Measurements from ENCODE around the gene DSCAML1. TPM values are rescaled to one million over a fixed set of nuclear protein-coding genes. Genes with fewer than 3 reads are reported as not detected.

Gene DSCAML1
- total and polyA plus RNA-seq, 5 donors from 2014 or later = 0.08 to 1.6 (median 0.30) TPM; not detected in 1

DNA sequence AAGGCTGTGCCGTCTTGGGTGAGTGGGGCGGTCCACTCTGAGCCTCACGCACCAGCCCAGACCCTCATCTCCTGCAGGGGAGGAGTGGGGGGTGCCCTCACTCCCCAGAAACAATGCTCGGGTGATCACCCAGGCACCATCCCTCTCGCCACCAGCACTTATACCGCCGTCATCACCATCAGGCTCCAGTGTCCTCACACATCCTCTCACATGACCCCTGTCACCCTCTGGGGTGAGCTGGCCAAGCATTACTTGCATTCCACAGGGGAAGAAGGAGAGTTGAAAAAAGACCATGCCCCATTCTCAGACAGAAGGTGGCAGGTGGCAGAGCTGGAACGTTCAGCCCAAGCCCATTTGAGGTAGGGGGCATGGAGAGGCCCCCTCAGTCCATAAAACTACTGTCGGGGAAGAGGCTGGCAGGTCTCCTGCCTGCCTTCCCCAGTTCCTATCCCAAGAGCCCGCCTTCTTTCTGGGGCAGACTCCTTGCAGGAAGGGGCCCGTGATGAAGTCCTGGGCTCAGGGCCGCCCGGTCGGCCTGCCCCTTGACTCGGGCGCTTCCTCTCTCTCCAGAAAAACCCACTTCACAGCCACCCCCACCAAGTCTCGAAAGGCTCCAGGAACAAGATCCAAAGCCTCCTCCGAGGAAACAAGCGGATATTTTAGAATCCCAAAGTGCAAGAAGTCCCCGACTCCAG is 153.3 kb downstream of the DSCAML1 start:
- H3K4me1 Mint-ChIP-seq = no peaks in the 10 kb centered on the region
- no peaks in the 10 kb centered on the region for H3K27me3 Mint-ChIP-seq

DNA sequence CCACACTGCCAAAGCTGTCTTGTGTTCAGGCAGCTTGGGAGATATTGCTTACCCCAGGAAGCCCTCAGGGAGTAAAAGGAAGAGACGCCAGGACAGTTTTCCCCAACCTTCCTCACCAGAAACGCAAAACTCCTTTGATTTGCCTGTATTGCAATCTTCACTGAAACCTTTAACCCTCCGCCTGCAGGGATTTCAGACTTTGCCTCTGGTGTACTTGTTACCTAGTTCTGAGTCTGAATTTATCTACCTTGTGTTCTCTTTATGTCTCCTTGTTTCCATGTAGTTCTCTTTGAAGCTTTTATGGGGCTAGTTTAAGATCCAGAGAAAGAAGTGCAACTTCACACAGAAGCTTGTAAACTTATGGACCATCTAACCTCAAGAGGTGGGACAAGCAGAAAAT is 154.2 kb downstream of the DSCAML1 start:
- peak overlapping the region in 1 of 3 donors; percentile 21 for H3K27ac Mint-ChIP-seq
- peaks cover 0 to 3% (median 0%) of the 10 kb centered on the region in 7 donors for H3K9me3 Mint-ChIP-seq
- no peak overlapping the region for H3K27ac ChIP-seq (ENCODE audit: insufficient read depth, low read length, poor library complexity, severe bottlenecking)
- no peaks in the 10 kb centered on the region for H3K4me1 ChIP-seq (ENCODE audit: control insufficient read depth, insufficient read depth, low read length, poor library complexity, severe bottlenecking)
- H3K36me3 Mint-ChIP-seq = no peaks in the 10 kb centered on the region
- no peak overlapping the region for H3K4me3 Mint-ChIP-seq
- ATAC-seq (ENCODE audit: low read depth in 2 of 2) (no peak), DNase-seq (no peak)
- no peak overlapping the region for H3K4me3 ChIP-seq (ENCODE audit: low read depth, low read length)
- no peaks in the 10 kb centered on the region for H3K36me3 ChIP-seq (ENCODE audit: control insufficient read depth, insufficient read depth, low read length)
- no peaks in the 10 kb centered on the region for H3K9me3 ChIP-seq (ENCODE audit: control insufficient read depth in 2 of 2, low read length in 2 of 2)
- no peaks in the 10 kb centered on the region for H3K27me3 Mint-ChIP-seq
- H3K4me1 Mint-ChIP-seq = no peaks in the 10 kb centered on the region
- no peaks in the 10 kb centered on the region for H3K27me3 ChIP-seq (ENCODE audit: control insufficient read depth, insufficient read depth, low read length)

More for the DNA sequence above, 153.3 kb downstream of the DSCAML1 start:
- Histone ChIP-seq H3K4me1 (ENCODE audit: control insufficient read depth, insufficient read depth, low read length, poor library complexity, severe bottlenecking) (no peaks in the 10 kb centered on the region), H3K36me3 (ENCODE audit: control insufficient read depth, insufficient read depth, low read length) (no peaks in the 10 kb centered on the region), H3K27ac (ENCODE audit: insufficient read depth, low read length, poor library complexity, severe bottlenecking) (no peak overlapping the region), H3K27me3 (ENCODE audit: control insufficient read depth, insufficient read depth, low read length) (no peaks in the 10 kb centered on the region), H3K4me3 (ENCODE audit: low read depth, low read length) (no peak overlapping the region), H3K9me3 (ENCODE audit: control insufficient read depth in 2 of 2, low read length in 2 of 2) (no peaks in the 10 kb centered on the region)
- peaks cover 0 to 3% (median 0%) of the 10 kb centered on the region in 7 donors for H3K9me3 Mint-ChIP-seq
- H3K36me3 Mint-ChIP-seq = no peaks in the 10 kb centered on the region
- DNase-seq (no peak), ATAC-seq (ENCODE audit: low read depth in 2 of 2) (no peak)
- H3K4me3 Mint-ChIP-seq = no peak overlapping the region
- H3K27ac Mint-ChIP-seq = peak overlapping the region in 1 of 3 donors; percentile 21

DNA sequence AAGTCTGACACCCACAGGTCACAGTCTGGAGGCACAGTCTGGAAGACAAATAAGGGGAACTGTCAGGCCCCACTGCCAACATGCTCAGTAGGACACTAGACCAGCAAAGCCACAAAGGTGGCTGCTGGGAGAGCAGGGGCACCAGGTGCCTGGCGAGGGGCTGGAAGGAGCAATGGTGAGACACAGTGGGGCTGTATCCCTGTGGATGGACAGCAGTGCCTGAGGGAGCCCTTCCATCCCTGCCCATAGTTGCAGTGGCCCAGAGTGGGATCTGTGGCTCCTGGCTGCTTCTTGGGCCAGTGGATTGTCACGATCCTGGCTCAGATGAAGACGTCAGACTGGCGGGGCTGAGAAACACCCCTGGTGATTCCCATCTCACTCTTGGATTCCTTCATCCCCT is 154.6 kb downstream of the DSCAML1 start:
- H3K9me3 ChIP-seq (ENCODE audit: control insufficient read depth in 2 of 2, low read length in 2 of 2) = no peaks in the 10 kb centered on the region
- H3K36me3 Mint-ChIP-seq = no peaks in the 10 kb centered on the region
- DNase-seq (no peak), ATAC-seq (ENCODE audit: low read depth in 2 of 2) (no peak)
- H3K27me3 ChIP-seq (ENCODE audit: control insufficient read depth, insufficient read depth, low read length) = no peaks in the 10 kb centered on the region
- peak overlapping the region in 1 of 3 donors; percentile 21 for H3K27ac Mint-ChIP-seq
- H3K4me1 ChIP-seq (ENCODE audit: control insufficient read depth, insufficient read depth, low read length, poor library complexity, severe bottlenecking) = no peaks in the 10 kb centered on the region
- H3K4me3 ChIP-seq (ENCODE audit: low read depth, low read length) = no peak overlapping the region
- no peak overlapping the region for H3K27ac ChIP-seq (ENCODE audit: insufficient read depth, low read length, poor library complexity, severe bottlenecking)
- no peaks in the 10 kb centered on the region for H3K36me3 ChIP-seq (ENCODE audit: control insufficient read depth, insufficient read depth, low read length)
- no peak overlapping the region for H3K4me3 Mint-ChIP-seq
- H3K27me3 Mint-ChIP-seq = peaks cover 4% of the 10 kb centered on the region
- H3K9me3 Mint-ChIP-seq = peaks cover 0 to 3% (median 0%) of the 10 kb centered on the region in 7 donors
- no peaks in the 10 kb centered on the region for H3K4me1 Mint-ChIP-seq

DNA sequence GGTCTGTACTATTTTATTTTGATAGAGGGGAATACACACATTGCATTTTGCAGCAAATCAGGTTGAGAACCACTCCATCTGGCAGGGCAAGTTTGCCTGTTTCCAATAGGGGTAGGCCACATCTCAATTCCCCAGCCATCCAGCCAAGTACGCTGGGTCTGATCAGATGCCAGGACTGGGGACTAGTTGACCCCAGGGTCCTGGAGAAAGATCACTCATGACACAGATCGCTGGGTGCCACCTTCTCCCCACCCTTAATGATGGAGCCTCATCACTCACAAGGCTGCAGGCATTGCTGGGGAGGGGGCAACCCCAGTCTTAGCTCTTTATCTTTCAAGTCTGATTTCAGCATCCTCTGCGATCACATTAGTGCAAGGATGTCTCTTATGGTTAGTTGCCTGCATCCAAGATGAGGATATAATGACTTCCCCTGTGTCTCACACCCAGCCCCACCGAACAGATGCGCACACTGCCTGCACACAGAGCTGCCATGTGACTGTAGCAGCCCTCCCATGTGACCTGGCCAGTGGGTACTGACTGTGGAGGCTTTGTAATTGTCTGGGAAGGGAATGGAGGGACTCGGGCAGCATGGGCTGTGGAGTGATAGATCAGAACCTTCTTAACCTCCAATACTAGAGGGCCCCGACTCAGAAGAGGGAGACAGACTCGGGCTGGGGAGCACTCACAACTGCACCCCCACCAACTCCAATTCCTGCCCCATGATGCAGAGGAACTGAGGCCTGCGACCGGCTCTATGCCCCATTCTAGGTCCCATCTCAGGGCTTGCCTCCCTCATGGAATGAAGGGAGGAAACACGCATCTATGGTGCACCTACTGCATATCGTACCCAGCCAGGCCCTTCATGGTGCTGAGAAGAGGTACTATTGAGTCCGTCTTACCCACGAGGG is 155.8 kb downstream of the DSCAML1 start:
- H3K27me3 ChIP-seq (ENCODE audit: control insufficient read depth, insufficient read depth, low read length) = no peaks in the 10 kb centered on the region
- Mint-ChIP-seq H3K9me3 (peaks cover 0 to 4% (median 0%) of the 10 kb centered on the region in 7 donors), H3K27me3 (peaks cover 5% of the 10 kb centered on the region), H3K36me3 (no peaks in the 10 kb centered on the region), H3K4me1 (no peaks in the 10 kb centered on the region), H3K4me3 (no peak overlapping the region), H3K27ac (no peak overlapping the region)
- no peaks in the 10 kb centered on the region for H3K9me3 ChIP-seq (ENCODE audit: control insufficient read depth in 2 of 2, low read length in 2 of 2)
- ATAC-seq (ENCODE audit: low read depth in 2 of 2) (no peak), DNase-seq (no peak)
- no peaks in the 10 kb centered on the region for H3K4me1 ChIP-seq (ENCODE audit: control insufficient read depth, insufficient read depth, low read length, poor library complexity, severe bottlenecking)
- H3K36me3 ChIP-seq (ENCODE audit: control insufficient read depth, insufficient read depth, low read length) = no peaks in the 10 kb centered on the region
- no peak overlapping the region for H3K27ac ChIP-seq (ENCODE audit: insufficient read depth, low read length, poor library complexity, severe bottlenecking)
- no peak overlapping the region for H3K4me3 ChIP-seq (ENCODE audit: low read depth, low read length)

DNA sequence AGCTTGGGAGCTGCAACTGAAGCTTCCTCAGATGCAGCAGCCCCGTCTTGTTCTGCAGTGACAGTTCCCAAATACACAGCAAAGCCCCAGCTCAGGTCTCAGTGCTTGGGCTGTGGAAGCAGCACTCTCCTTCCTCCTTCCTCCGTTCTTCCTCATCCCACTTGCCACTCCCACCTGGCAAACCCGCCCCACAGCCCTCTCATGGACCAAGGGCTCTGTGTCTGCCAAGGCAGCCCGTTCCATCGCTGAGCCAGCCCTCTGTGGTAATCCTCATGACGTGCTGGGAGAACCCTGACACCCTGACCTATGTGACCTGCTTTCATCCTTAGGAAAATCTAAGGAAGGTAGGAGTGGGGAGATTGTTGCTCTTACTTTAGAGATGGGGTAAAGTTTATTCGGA is 157.0 kb downstream of the DSCAML1 start:
- Histone ChIP-seq H3K9me3 (ENCODE audit: control insufficient read depth in 2 of 2, low read length in 2 of 2) (no peaks in the 10 kb centered on the region), H3K36me3 (ENCODE audit: control insufficient read depth, insufficient read depth, low read length) (no peaks in the 10 kb centered on the region), H3K27me3 (ENCODE audit: control insufficient read depth, insufficient read depth, low read length) (no peaks in the 10 kb centered on the region), H3K27ac (ENCODE audit: insufficient read depth, low read length, poor library complexity, severe bottlenecking) (no peak overlapping the region), H3K4me3 (ENCODE audit: low read depth, low read length) (no peak overlapping the region), H3K4me1 (ENCODE audit: control insufficient read depth, insufficient read depth, low read length, poor library complexity, severe bottlenecking) (no peaks in the 10 kb centered on the region)
- Mint-ChIP-seq H3K4me1 (peaks cover 0 to 3% (median 0%) of the 10 kb centered on the region in 4 donors), H3K36me3 (no peaks in the 10 kb centered on the region), H3K4me3 (no peak overlapping the region), H3K9me3 (peaks cover 0 to 4% (median 0%) of the 10 kb centered on the region in 7 donors), H3K27ac (no peak overlapping the region), H3K27me3 (peaks cover 5% of the 10 kb centered on the region)
- DNase-seq (no peak), ATAC-seq (ENCODE audit: low read depth in 2 of 2) (no peak)

DNA sequence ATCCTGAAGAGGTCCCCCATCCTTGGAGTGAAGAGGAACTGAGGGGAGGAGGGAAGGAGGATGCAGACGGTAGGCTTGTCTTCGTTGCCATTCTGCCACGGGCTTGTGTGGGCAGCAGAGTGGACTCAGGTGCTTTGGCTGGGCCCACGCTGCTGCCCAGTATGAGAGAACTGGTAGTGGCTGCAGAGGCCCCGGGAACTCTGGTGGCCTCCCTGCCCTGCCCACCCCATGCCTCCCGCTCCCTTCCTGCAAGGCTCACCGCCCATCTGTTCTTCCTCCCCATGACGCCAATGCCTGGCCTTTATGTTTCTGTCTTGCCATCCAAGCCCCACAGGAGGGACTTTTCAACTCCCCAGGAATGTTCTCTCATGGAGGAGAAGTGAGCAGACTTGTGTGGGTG is 157.4 kb downstream of the DSCAML1 start:
- Histone ChIP-seq H3K36me3 (ENCODE audit: control insufficient read depth, insufficient read depth, low read length) (no peaks in the 10 kb centered on the region), H3K27ac (ENCODE audit: insufficient read depth, low read length, poor library complexity, severe bottlenecking) (no peak overlapping the region), H3K9me3 (ENCODE audit: control insufficient read depth in 2 of 2, low read length in 2 of 2) (no peaks in the 10 kb centered on the region), H3K4me1 (ENCODE audit: control insufficient read depth, insufficient read depth, low read length, poor library complexity, severe bottlenecking) (no peaks in the 10 kb centered on the region), H3K27me3 (ENCODE audit: control insufficient read depth, insufficient read depth, low read length) (no peaks in the 10 kb centered on the region), H3K4me3 (ENCODE audit: low read depth, low read length) (no peak overlapping the region)
- H3K4me1 Mint-ChIP-seq = peaks cover 0 to 3% (median 0%) of the 10 kb centered on the region in 4 donors
- peaks cover 5% of the 10 kb centered on the region for H3K27me3 Mint-ChIP-seq
- ATAC-seq (ENCODE audit: low read depth in 2 of 2) (no peak), DNase-seq (no peak)
- H3K4me3 Mint-ChIP-seq = no peak overlapping the region
- H3K27ac Mint-ChIP-seq = no peak overlapping the region
- peaks cover 0 to 4% (median 0%) of the 10 kb centered on the region in 7 donors for H3K9me3 Mint-ChIP-seq
- H3K36me3 Mint-ChIP-seq = no peaks in the 10 kb centered on the region

DNA sequence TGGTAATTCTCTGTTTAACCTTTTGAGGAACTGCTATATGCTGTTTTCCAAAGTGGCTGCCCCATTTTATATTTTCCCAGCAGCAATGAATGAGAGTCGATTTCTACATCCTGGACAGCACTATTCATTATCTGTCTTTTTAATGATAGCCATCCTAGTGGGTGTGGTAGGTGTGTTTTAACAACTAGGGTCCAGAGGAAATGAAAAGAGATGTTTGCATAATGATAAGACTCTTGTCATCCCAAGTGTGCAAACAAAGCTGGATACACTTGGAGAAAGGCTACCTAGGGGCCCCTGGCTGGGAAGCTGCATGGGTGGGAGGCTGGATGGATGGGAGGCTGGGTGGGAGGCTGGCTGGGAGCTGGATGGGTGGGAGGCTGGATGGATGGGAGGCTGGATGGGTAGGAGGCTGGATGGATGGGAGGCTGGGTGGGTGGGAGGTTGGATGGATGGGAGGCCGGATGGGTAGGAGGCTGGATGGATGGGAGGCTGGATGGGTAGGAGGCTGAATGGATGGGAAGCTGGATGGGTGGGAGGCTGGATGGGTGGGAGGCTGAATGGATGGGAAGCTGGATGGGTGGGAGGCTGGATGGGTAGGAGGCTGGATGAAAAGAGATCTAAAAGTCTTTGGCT is 158.0 kb downstream of the DSCAML1 start:
- Histone ChIP-seq H3K9me3 (ENCODE audit: control insufficient read depth in 2 of 2, low read length in 2 of 2) (no peaks in the 10 kb centered on the region), H3K27me3 (ENCODE audit: control insufficient read depth, insufficient read depth, low read length) (no peaks in the 10 kb centered on the region), H3K27ac (ENCODE audit: insufficient read depth, low read length, poor library complexity, severe bottlenecking) (no peak overlapping the region), H3K4me3 (ENCODE audit: low read depth, low read length) (no peak overlapping the region), H3K36me3 (ENCODE audit: control insufficient read depth, insufficient read depth, low read length) (no peaks in the 10 kb centered on the region), H3K4me1 (ENCODE audit: control insufficient read depth, insufficient read depth, low read length, poor library complexity, severe bottlenecking) (no peaks in the 10 kb centered on the region)
- peaks cover 0 to 3% (median 0%) of the 10 kb centered on the region in 4 donors for H3K4me1 Mint-ChIP-seq
- DNase-seq (no peak), ATAC-seq (ENCODE audit: low read depth in 2 of 2) (no peak)
- H3K27me3 Mint-ChIP-seq = peaks cover 5% of the 10 kb centered on the region
- peaks cover 0 to 4% (median 0%) of the 10 kb centered on the region in 7 donors for H3K9me3 Mint-ChIP-seq
- H3K36me3 Mint-ChIP-seq = no peaks in the 10 kb centered on the region
- no peak overlapping the region for H3K27ac Mint-ChIP-seq
- no peak overlapping the region for H3K4me3 Mint-ChIP-seq
